GM23338 (cell line): ENCODE measurements around the gene PAQR4. TPM values are rescaled to one million over a fixed set of nuclear protein-coding genes. Genes with fewer than 3 reads are reported as not detected.

Source experiments
- ATAC-seq: fragments of 200-7000 bp; cut with Tn5 transposase; 3 replicates; pipeline ENCODE4 v1.9.1; 2020
- DNase-seq: peaks from one replicate; pipeline ENCODE4 v3.0.0-alpha.2; 2015; ENCODE audit warnings: low spot score
- H2AFZ ChIP-seq: fragments of 200-600 bp; sonication (generic); 2 replicates; pipeline ENCODE4 v1.8.0; 2016; ENCODE audit warnings: antibody characterized with exemption, mild to moderate bottlenecking, moderate library complexity
- H3F3A ChIP-seq: fragments of 200-600 bp; sonication (generic); replicated peaks from 2 replicates; pipeline ENCODE4 v1.8.0; 2017; ENCODE audit warnings: antibody characterized with exemption, mixed run types, low read depth
- H3K27ac ChIP-seq: fragments of 200-600 bp; sonication (generic); 2 replicates; pipeline ENCODE4 v1.6.1; 2016; ENCODE audit warnings: low read depth
- H3K27me3 ChIP-seq: fragments of 200-600 bp; sonication (generic); 2 replicates; pipeline ENCODE4 v1.8.0; 2016; ENCODE audit warnings: mild to moderate bottlenecking, mixed run types, moderate library complexity; ENCODE audit not compliant: insufficient read depth
- H3K36me3 ChIP-seq: fragments of 200-600 bp; sonication (generic); 2 replicates; pipeline ENCODE4 v1.8.0; 2016; ENCODE audit warnings: mild to moderate bottlenecking; ENCODE audit not compliant: insufficient read depth
- H3K4me1 ChIP-seq: fragments of 200-600 bp; sonication (generic); 2 replicates; pipeline ENCODE4 v1.8.0; 2016; ENCODE audit warnings: mild to moderate bottlenecking, moderate library complexity; ENCODE audit not compliant: insufficient read depth
- H3K4me2 ChIP-seq: fragments of 200-600 bp; sonication (generic); 2 replicates; pipeline ENCODE4 v1.7.1; 2017; ENCODE audit warnings: mixed run types
- H3K4me3 ChIP-seq: fragments of 200-600 bp; sonication (generic); 2 replicates; pipeline ENCODE4 v1.6.1; 2016; ENCODE audit warnings: mixed run types
- H3K79me2 ChIP-seq: fragments of 200-600 bp; sonication (generic); replicated peaks from 2 replicates; pipeline ENCODE4 v1.8.0; 2017; ENCODE audit warnings: mild to moderate bottlenecking; ENCODE audit not compliant: insufficient read depth
- H3K9me2 ChIP-seq: fragments of 200-600 bp; sonication (generic); 2 replicates; pipeline ENCODE4 v1.8.0; 2017; ENCODE audit not compliant: insufficient read depth
- H4K20me1 ChIP-seq: fragments of 200-600 bp; sonication (generic); replicated peaks from 2 replicates; pipeline ENCODE4 v1.8.0; 2017; ENCODE audit warnings: mild to moderate bottlenecking; ENCODE audit not compliant: insufficient read depth
- H3K27ac Mint-ChIP-seq: 2 replicates; pipeline ENCODE4 v1.8.0; 2020; ENCODE audit warnings: inconsistent platforms, mild to moderate bottlenecking, moderate library complexity, mixed read lengths
- H3K27me3 Mint-ChIP-seq: 3 replicates; pipeline ENCODE4 v1.8.0; 2022; ENCODE audit warnings: low read depth, mild to moderate bottlenecking, moderate library complexity, mixed read lengths, inconsistent platforms; ENCODE audit not compliant: insufficient read depth, poor library complexity
- H3K36me3 Mint-ChIP-seq: 3 replicates; pipeline ENCODE4 v1.8.0; 2021; ENCODE audit warnings: low read depth, mild to moderate bottlenecking, inconsistent platforms, moderate library complexity, mixed read lengths
- H3K4me1 Mint-ChIP-seq: 3 replicates; pipeline ENCODE4 v1.8.0; 2020; ENCODE audit warnings: mild to moderate bottlenecking, inconsistent platforms, mixed read lengths
- H3K4me3 Mint-ChIP-seq: 3 replicates; pipeline ENCODE4 v1.8.0; 2021; ENCODE audit warnings: moderate library complexity, mild to moderate bottlenecking, inconsistent platforms, mixed read lengths
- H3K9me3 Mint-ChIP-seq: 3 replicates; pipeline ENCODE4 v1.8.0; 2020; ENCODE audit warnings: moderate library complexity, mild to moderate bottlenecking, inconsistent platforms, mixed read lengths
- CREB1 ChIP-seq: fragments of 250-450 bp; sonication (Bioruptor Pico); IDR thresholded peaks from 2 replicates; pipeline ENCODE4 v1.5.0; 2020; ENCODE audit warnings: low read depth, mild to moderate bottlenecking, moderate library complexity
- CTCF ChIP-seq, 2 experiments: fragments of 200-600 bp in 1 of 2; sonication (generic) in 1 of 2; conservative IDR thresholded peaks; 2 replicates each; pipeline versions ENCODE4 v1.5.1 to v1.6.1; 2016 to 2017; ENCODE audit warnings: antibody characterized with exemption in 2 of 2, low read depth in 2 of 2, mild to moderate bottlenecking in 2 of 2, moderate library complexity in 1 of 2
- EZH2phosphoT487 ChIP-seq: fragments of 200-600 bp; sonication (generic); IDR thresholded peaks from one replicate; pipeline ENCODE4 v1.8.1; 2018; ENCODE audit warnings: antibody characterized with exemption; ENCODE audit not compliant: unreplicated experiment
- JUNB ChIP-seq: IDR thresholded peaks from one replicate; pipeline ENCODE4 v1.6.1; 2016; ENCODE audit warnings: antibody characterized with exemption; ENCODE audit not compliant: unreplicated experiment
- NANOG ChIP-seq: IDR thresholded peaks from 2 replicates; pipeline ENCODE4 v1.6.1; 2016; ENCODE audit warnings: antibody characterized with exemption, borderline replicate concordance
- REST ChIP-seq: IDR thresholded peaks from one replicate; pipeline ENCODE4 v1.6.1; 2018; ENCODE audit warnings: antibody characterized with exemption; ENCODE audit not compliant: unreplicated experiment
- STAT1 ChIP-seq: IDR thresholded peaks from one replicate; pipeline ENCODE4 v1.6.1; 2016; ENCODE audit warnings: antibody characterized with exemption; ENCODE audit not compliant: unreplicated experiment
- ZNF114 ChIP-seq: fragments of 250-450 bp; sonication (Bioruptor Pico); IDR thresholded peaks from 2 replicates; pipeline ENCODE4 v1.5.0; 2020; ENCODE audit warnings: mild to moderate bottlenecking, moderate library complexity
- ZNF331 ChIP-seq: fragments of 250-450 bp; sonication (Bioruptor Pico); IDR thresholded peaks from 2 replicates; pipeline ENCODE4 v1.5.0; 2020; ENCODE audit warnings: low read depth, mild to moderate bottlenecking, moderate library complexity
- polyA plus RNA-seq: library from polyadenylated mRNA; unstranded; fragments of >200 nt; fragmentation: Nextera tagmentation; extraction: Ambion mirVana; gene quantifications from 2 replicates; pipeline ENCODE4 v1.2.1, GENCODE V29; 2016
- total RNA-seq: library from RNA; depleted of rRNA; stranded (reverse); fragments of >200 nt; shearing (Covaris generic); gene quantifications from 2 replicates; pipeline ENCODE4 v1.2.3, GENCODE V29; 2014
- TF ChIP-seq, protein P1 (sequence below): fragments of 250-450 bp; sonication (Bioruptor Pico); IDR thresholded peaks from 2 replicates; pipeline ENCODE4 v1.5.0; 2020; ENCODE audit warnings: mild to moderate bottlenecking, moderate library complexity

Gene PAQR4
- total and polyA plus RNA-seq, 2 experiments from 2014 or later = 7.0 to 29.3 TPM

DNA sequence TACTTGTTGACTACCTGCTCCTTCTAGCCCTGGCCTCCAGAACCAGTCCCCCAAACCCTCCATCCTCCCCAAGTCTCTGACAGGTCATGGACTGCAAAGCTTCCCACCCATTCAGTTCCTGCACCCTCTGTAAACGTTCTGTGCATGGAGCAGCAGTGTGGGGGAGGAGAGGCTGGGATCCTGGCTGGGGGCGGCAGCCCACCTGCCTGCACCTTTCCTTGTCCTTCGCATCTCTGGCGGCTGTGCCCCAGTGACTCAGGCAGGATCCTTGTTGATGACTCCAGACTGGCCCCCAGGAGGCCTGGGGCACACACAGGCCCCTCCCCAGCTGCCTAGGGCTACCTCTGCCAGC lies 12.7 kb downstream of the PAQR4 start (continued):
- TF ChIP-seq CTCF (conservative IDR thresholded peaks at IDR 0.05; ENCODE audit: low read depth in 2 of 2) (no peak), CREB1 (CRISPR knock-in tag) (no peak), EZH2phosphoT487 (no peak), STAT1 (no peak)
- TF ChIP-seq, protein P1, sequence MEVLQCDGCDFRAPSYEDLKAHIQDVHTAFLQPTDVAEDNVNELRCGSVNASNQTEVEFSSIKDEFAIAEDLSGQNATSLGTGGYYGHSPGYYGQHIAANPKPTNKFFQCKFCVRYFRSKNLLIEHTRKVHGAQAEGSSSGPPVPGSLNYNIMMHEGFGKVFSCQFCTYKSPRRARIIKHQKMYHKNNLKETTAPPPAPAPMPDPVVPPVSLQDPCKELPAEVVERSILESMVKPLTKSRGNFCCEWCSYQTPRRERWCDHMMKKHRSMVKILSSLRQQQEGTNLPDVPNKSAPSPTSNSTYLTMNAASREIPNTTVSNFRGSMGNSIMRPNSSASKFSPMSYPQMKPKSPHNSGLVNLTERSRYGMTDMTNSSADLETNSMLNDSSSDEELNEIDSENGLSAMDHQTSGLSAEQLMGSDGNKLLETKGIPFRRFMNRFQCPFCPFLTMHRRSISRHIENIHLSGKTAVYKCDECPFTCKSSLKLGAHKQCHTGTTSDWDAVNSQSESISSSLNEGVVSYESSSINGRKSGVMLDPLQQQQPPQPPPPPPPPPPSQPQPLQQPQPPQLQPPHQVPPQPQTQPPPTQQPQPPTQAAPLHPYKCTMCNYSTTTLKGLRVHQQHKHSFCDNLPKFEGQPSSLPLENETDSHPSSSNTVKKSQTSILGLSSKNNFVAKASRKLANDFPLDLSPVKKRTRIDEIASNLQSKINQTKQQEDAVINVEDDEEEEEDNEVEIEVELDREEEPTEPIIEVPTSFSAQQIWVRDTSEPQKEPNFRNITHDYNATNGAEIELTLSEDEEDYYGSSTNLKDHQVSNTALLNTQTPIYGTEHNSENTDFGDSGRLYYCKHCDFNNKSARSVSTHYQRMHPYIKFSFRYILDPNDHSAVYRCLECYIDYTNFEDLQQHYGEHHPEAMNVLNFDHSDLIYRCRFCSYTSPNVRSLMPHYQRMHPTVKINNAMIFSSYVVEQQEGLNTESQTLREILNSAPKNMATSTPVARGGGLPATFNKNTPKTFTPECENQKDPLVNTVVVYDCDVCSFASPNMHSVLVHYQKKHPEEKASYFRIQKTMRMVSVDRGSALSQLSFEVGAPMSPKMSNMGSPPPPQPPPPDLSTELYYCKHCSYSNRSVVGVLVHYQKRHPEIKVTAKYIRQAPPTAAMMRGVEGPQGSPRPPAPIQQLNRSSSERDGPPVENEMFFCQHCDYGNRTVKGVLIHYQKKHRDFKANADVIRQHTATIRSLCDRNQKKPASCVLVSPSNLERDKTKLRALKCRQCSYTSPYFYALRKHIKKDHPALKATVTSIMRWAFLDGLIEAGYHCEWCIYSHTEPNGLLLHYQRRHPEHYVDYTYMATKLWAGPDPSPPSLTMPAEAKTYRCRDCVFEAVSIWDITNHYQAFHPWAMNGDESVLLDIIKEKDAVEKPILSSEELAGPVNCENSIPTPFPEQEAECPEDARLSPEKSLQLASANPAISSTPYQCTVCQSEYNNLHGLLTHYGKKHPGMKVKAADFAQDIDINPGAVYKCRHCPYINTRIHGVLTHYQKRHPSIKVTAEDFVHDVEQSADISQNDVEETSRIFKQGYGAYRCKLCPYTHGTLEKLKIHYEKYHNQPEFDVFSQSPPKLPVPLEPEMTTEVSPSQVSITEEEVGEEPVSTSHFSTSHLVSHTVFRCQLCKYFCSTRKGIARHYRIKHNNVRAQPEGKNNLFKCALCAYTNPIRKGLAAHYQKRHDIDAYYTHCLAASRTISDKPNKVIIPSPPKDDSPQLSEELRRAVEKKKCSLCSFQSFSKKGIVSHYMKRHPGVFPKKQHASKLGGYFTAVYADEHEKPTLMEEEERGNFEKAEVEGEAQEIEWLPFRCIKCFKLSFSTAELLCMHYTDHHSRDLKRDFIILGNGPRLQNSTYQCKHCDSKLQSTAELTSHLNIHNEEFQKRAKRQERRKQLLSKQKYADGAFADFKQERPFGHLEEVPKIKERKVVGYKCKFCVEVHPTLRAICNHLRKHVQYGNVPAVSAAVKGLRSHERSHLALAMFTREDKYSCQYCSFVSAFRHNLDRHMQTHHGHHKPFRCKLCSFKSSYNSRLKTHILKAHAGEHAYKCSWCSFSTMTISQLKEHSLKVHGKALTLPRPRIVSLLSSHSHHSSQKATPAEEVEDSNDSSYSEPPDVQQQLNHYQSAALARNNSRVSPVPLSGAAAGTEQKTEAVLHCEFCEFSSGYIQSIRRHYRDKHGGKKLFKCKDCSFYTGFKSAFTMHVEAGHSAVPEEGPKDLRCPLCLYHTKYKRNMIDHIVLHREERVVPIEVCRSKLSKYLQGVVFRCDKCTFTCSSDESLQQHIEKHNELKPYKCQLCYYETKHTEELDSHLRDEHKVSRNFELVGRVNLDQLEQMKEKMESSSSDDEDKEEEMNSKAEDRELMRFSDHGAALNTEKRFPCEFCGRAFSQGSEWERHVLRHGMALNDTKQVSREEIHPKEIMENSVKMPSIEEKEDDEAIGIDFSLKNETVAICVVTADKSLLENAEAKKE = no peak

- peaks cover 14% of the 10 kb centered on the region for H3K79me2 ChIP-seq
- Mint-ChIP-seq H3K4me3 (peak overlapping the region; percentile 85; the same call in 2 of the 3 replicates), H3K4me1 (peaks cover 22% of the 10 kb centered on the region), H3K9me3 (peaks cover 2% of the 10 kb centered on the region; the same call in 2 of the 3 replicates), H3K36me3 (peaks cover 9% of the 10 kb centered on the region), H3K27ac (peak overlapping the region; percentile 84; the same call in 1 of the 2 replicates), H3K27me3 (peaks cover 17% of the 10 kb centered on the region)
- no peaks in the 10 kb centered on the region for H3K27me3 ChIP-seq
- no peaks in the 10 kb centered on the region for H3K9me2 ChIP-seq
- H3K36me3 ChIP-seq = 0 out of 2 replicates have a peak, but pooled peaks cover 3% of the 10 kb centered on the region
- peak overlapping the region; percentile 92 for H3K4me2 ChIP-seq
- H3K27ac ChIP-seq = peak overlapping the region; percentile 96
- peaks cover 19% of the 10 kb centered on the region for H3F3A ChIP-seq
- ATAC-seq (no peak), DNase-seq (no peak)
- peak overlapping the region; percentile 86; the same call in 1 of the 2 replicates for H3K4me3 ChIP-seq
- no peak overlapping the region for H2AFZ ChIP-seq
- peaks cover 22% of the 10 kb centered on the region for H3K4me1 ChIP-seq
- H4K20me1 ChIP-seq = peaks cover 6% of the 10 kb centered on the region; the same call in 1 of the 2 replicates
- TF ChIP-seq ZNF114 (CRISPR knock-in tag) = no peak
- no peak for TF ChIP-seq JUNB
- no peak for TF ChIP-seq NANOG
- TF ChIP-seq REST = no peak
- TF ChIP-seq STAT1 = no peak
- TF ChIP-seq ZNF331 (CRISPR knock-in tag) = no peak
Measured at GRCh38 chr16:2982402-2982801, 13.3 kb downstream of the PAQR4 start.
